HG03135 (cell line): ENCODE data around the gene IFNAR2.
"Not testable (repeated sequence)": the region's sequence is repeated elsewhere in the genome, so short reads cannot be mapped to it uniquely, and the experiment has no call there.

Experiments used
- ATAC-seq: cut with Tn5 transposase; IDR thresholded peaks from one replicate; pipeline ENCODE4 v1.9.1; 2021; ENCODE audit warnings: mild to moderate bottlenecking, moderate library complexity; ENCODE audit not compliant: unreplicated experiment

The IFNAR2 gene

DNA sequence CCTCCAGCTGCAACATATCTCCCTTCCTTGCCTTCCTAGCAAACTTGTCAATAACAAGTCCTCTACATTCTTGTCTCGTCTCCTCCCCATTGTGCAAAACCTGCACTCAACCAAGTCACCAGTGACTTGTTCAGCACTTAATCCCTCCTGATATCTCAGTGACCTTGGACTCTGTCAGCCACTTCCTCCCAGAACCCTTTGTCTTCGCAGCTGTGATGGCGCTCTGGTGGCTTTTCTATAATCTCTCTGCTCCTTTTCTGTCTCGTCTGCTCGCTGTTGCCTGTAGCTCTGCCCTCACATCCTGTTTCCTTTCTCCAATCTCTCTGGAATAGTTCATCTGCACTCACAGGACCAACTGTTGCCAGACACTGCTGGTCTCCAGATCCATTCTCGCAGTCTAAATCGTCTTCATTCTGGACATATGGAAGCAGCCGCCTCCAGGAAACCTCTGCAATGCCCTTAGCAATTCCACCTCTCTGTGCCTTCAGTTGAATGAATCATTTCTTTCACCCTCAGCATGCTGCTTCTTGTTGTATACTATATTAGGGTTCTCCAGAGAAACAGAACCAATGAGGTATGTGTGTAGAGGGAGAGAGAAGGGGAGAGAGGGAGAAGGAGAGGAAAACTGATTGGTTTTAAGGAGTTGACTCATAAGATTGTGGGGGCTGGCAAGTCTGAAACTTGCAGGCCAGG is 17.4 kb upstream of the IFNAR2 start:
- no peak for ATAC-seq

DNA sequence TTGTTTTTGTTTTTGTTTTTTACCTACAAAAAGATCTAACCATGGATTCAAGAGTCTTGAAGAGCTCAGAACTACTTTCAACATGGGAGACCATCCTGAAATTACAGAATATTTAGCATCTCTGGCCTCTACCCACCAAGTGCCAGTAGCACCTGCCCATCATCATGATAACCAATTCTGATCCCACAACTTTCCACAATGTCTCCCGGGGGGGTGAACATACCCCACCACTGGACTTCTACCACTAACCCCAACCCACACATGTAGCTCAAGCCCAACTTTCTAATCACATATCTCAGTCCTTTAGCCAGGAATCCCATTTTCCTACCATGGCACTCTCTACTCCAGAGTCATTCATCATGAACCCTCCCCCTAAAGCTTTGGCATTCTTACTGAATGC is 15.7 kb upstream of the IFNAR2 start:
- no peak for ATAC-seq

DNA sequence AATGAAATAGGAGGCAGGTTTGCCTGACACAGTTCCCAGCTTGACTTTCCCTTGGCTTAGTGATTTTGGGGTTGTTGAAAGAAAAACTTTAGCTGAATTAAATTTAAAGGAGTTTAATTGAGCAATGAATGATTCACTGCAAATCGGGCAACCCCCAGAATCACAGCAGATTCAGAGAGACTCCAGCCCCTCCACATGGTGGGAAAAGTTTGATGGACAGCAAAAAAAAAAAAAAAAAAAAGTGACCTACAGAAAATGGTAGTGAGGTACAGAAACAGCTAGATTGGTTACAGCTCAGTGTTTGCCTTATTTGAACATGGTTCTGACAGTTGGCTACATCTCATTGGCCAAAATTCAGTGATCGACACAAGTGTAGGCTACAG is 12.6 kb upstream of the IFNAR2 start:
- no peak for ATAC-seq

DNA sequence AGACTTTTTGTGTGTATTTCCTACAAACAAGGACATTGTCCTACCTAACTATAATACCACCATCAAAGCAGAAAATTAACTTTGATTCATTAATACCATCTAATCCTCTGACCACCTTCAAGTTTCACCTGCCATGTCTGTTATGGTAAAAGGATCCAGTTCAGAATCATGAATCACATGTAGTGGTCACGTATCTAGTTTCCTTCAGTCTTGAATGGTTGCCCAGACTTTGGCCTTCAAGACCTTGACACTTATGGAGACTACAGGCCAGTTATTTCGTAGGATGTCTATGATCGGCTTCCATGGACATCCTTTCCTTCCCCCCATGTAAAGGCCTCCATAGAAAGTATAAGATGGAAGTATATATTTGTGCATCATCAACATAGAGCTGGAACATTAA is 10.4 kb upstream of the IFNAR2 start:
- ATAC-seq: no peak

DNA sequence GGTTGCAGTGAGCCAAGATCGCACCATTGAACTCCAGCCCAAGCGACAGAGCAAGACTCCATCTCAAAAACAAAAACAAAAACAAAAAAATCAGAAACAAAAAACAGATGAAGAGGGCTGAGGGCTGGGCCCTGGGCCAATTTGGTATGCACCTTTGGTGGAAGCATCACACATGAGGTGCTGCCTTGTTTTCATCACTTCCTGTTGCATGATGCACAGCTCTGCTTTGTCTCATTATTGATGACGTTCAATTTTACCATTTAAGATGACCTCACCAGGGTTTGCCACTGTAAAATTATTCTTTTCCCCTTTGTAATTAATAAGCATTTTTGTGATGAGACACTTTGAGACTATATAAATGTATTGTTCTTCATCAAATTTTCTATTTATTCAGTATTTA is 9.8 kb upstream of the IFNAR2 start:
- no peak for ATAC-seq

DNA sequence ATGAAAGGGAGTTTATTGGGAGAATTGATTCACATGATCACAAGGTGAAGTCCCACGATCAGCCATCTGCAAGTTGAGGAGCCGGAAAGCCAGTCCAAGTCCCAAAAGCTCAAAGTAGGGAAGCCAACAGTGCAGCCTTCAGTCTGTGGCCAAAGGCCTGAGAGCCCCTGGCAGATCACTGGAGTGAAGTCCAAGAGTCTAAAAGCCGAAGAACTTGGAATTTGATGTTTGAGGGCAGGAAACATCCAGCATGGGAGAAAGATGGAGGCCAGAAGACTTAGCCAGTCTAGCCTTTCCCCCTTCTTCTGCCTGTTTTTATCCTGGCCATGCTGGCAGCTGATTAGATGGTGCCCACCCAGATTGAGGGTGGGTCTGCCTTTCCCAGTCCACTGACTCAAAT is 4.4 kb upstream of the IFNAR2 start:
- not testable (repeated sequence) for ATAC-seq

DNA sequence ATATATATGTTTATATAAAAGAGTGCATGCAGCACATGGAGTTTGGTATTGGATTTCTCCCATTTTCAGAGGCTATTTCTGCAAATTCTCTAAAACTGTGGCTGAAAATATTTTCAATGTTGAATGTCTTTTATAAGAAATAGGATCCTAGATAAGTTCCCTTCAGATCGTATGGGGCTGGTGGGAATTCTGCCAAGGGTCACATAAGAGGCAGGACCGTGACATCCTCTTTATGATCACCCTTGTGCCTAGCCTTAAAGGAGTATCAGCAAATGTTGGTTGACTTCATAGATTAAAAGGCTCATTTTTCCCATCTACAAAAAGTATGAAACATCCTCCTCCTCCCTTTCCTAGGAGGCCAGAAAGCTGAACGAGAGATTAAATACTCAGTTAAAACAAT is 1.3 kb upstream of the IFNAR2 start:
- no peak for ATAC-seq

DNA sequence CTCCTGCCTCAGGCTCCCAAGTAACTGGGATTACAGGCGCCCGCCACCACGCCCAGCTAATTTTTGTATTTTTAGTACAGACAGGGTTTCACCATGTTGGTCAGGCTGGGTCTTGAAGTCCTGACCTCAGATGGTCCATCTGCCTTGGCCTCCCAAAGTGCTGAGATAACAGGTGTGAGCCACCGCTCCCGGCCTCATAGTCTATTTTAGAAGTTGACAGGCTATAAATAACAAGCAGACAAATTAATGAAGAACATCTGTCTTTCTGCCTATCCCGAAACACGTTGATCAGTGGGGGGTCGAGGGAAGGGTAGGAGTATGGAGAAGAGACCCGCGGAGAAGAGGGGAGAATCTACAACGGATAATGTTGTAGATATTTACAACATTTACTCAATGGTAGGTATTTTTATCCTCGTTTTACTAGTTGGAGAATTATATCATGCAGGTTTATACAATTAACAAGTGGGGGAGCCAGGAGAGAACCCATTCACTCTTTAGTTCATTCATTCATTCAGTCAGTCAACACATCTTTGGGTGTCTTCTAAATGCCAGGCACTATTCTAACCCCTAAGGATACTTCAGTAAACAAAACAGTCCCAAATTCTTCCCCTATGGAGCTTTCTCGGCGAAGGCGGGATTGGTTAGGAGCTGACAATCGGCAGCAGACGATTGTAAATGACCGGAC is 497 bp upstream of the IFNAR2 start:
- peak; percentile 2 for ATAC-seq

DNA sequence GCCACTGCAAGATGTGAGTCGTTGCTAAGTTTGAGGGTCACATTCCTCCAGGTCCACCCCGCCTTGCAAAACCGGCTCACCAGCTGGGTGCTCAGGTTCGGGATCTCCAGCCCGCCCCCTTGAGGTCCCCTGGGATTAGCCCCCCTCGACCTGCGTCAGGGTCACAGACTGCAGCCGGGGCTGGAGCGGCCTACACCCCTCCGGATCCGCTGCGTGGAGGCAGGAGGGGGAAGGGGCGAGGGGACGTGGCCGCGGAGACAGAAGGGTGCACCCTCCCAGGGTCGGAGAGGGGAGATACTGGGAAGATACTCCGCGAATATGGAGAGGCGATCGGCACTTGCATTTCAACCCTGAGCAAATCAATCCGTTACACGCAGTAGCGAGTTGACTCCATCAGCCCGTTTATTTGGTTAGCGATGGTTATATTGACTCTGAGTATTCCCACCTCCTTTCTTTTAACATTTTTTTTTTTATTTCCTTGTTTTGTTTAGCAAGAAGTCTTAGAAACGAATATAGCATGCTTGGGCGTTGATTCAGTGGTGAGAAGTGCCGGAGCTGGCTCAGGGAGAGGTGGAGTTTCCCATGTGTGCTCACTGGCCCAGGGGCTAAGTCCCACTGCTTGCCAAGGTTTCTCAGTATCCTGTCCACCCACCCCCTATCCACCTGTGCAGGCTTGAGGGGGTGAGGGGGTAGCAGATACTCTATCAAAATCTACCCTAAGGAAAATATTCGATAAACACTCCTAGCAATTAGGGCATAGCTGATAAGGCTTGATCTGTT is 997 bp downstream of the IFNAR2 start:
- ATAC-seq: peak; percentile 19

DNA sequence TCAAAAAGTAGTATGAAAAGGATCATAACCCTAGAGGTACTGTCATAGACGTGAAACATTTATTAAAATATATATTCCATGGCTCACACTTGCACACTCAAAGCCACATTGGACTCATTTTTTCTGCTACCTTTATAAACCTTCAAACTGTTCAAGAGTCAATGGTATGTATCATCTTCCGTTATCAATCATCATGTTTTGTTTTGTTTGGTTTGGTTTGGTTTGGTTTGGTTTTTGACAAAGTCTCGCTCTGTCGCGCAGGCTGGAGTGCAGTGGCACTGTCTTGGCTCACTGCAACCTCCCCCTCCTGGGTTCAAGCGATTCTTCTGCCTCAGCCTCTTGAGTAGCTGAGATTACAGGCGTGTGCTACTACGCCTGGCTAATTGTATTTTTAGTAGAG is 1.8 kb downstream of the IFNAR2 start:
- ATAC-seq: no peak

DNA sequence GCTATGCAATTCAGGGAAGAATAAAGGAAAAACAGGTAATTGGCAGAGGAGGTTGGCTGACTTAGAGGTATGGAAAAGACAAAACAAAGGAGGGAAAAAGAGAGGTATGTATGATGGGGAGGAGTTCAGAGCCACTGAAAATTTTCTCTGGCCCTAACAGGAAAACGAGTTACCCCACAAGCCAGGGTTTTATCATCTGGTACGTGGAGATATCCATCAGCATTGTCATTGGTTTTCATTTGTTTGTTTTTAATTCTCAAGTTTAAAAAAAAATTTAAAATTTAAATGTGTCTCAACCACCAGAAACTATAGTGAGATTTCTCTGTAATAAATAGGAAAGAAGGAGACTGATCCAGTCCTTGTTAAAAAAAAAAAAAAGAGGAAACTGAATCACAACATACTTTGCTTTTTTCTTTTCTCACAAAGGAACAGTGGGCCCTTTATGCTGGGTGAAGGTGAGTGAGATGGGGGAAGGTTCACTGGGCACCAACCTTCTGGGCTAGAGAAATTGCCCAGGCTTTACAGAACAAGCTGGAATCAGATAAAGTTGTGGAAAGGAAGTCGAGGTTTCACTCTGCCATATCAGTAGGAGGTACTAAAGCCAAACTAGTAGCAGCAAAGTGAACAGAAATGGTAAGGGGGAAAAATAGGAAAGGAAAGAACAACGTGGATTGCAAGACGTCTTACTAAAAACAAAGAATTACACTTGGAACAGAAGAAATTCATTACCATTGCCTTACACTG is 2.7 kb downstream of the IFNAR2 start:
- ATAC-seq: no peak

DNA sequence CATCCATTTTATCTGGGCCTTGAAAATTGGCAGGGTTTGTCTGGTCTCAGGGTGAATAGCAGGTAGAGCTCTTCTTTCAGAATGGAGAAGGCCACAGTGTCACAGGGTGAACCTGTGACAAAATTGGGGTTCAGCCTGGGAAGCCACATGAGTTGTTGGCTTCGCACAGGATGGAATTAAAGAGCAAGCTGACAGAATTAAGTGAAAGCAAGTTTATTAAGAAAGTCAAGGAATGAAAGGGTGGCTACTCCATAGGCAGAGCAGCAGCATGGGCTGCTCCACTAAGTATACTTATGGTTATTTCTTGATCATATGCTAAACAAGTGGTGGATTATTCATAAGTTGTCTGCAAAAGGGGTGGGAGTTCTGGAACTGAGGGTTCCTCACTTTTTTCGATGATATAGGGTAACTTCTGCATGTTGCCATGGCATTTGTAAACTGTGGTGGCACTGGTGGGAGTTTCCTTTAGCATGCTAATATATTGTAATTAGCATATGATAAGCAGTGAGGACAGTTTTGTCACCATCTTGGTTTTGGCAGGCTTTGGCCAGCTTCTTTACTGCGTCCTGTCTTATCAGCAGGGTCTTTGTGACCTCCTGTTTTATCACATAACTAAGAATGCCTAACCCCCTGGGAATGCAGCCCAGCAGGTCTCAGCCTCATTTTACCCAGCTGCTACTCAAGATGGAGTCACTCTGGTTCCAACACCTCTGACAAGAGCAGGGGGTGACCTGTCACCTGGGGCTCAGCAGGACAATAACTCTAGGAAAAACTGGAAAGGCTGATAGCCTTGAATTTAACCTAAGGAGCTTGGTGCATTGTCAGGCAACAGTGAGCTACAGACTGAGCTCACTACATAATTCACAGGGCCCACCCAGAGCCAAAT is 5.1 kb downstream of the IFNAR2 start:
- ATAC-seq: no peak

DNA sequence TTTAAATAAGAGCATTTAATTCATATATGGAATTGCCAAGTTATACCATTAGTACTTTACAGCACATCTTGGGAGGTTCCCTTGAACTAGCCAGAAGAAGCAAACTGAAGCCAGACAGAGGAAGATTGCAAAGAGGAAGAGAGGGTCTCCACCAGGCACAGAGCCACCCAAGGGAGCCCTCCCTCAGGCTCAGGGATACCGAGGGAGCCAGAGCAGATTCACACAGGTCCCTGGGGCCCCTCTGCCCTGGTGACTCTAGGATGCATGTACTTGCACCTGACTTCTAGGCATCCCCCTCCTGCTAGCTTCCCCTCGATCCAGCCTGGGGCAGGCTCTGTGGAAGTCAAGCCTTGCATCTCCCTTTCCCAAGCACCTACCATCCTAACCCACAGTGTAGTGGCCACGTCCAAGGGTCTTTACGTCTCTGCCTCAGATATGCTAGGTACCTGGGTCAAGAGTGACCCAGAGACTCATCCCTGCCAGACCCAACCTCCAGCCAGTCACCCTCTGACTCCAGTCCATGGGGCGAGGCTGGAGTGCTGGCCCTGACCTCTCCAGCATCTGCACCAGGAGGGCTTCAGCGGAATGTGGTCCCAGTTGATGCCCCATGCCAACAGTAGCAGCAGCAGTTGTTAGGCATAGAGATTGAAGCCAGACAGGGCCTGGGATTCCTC is 6.4 kb downstream of the IFNAR2 start:
- no peak for ATAC-seq

DNA sequence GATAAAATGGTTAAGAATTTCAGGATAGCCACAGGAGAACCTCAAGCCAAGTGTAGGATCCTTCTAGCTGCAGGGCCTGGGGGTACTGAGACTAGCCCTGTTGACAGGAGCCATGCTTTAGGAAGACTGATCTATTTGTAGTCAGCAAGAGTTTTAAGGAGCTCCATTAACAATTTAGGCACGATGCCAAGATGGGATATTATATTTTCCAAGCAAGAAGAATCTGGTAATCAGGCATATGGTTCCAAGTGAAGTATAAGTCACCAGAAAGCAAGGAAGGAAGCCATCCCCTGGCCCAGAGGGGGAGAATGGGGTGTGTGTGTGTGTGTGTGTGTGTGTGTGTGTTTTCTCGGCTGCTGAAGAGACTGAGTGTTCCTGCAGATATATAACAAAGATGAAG is 7.0 kb downstream of the IFNAR2 start:
- ATAC-seq: no peak

DNA sequence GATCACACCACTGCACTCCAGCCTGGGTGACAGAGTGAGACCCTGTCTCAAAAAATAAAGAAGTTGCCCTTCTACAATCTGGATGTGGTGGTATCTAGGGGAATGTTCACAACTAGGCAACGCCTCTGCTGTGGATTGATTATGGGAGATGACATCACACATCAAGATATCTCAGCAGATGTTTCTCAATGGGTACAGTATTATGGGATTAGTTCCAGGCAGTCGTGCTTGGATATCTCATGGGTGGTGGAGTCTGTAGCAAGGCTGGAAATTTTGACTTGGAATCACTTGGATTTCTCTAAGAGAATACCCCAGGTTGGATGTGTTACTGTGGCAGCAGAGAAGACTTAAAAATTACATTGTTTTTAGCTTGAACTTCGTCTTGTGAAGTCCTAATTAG is 7.7 kb downstream of the IFNAR2 start:
- ATAC-seq: no peak

DNA sequence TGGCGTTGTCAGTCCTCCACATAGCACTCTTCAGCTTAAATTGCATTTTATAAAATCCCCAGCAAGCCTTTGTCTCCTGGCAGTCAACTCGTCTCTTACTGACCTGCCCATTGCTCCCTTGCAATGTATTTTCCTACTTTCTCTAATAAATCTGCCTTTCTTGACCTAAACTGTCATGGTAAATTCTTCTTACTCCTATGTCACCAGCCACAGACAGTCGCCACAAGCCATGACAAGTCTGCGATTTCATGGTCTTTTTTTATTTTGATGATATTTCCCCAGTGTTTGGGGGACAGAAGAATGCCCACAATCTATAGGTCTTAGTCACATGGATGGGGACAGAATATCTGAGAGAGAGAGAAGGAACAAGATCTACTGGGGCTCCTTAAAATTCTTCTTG is 8.4 kb downstream of the IFNAR2 start:
- ATAC-seq: no peak

DNA sequence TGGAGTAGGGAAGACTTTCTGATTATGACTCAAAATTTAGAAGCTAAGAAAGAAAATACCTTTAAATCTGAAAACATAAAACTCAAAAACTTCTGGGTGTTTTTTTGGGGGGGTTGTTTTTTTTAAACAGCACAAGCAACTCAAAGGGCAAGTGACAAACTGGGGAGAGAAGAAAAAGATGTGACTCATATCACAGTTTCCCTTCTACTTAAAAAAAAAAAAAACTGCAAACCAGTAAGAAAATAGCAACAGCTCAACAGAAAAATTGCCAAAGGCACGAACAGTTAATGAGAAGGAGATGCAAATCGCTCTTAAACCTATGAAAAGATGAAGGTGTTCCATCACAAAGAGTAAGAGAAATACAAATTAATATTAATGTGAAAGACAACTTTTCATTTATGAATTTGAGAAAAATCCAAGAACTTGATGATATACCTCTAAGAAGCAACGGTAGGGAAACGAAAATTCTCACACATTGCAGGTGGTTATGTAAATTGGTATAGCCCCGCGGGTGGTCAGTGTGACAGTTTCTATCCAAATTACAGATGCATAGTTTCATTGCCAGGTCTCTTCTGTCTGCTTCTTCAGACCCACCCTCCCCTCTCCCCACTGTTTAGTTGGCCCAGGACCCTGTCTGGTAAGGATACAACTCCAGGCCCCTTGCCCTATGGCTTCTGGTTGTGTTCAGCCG is 9.0 kb downstream of the IFNAR2 start:
- ATAC-seq: peak; percentile 74

DNA sequence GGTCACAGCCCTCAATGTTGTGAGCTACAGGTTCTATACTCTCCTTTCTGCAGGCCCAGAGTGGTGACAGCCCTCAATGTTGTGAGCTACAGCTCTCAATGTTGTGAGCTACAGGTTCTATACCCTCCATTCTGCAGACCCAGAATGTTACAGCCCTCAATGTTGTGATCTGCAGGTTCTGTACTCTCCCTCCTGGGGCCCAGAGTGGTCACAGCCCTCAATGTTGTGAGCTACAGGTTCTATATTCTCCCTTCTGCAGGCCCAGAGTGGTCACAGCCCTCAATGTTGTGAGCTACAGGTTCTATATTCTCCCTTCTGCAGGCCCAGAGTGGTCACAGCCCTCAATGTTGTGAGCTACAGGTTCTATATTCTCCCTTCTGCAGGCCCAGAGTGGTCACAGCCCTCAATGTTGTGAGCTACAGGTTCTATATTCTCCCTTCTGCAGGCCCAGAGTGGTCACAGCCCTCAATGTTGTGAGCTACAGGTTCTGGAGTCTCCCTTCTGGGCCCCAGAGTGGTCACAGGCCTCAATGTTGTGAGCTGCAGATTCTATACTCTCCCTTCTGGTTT is 9.9 kb downstream of the IFNAR2 start:
- ATAC-seq: not testable (repeated sequence)

DNA sequence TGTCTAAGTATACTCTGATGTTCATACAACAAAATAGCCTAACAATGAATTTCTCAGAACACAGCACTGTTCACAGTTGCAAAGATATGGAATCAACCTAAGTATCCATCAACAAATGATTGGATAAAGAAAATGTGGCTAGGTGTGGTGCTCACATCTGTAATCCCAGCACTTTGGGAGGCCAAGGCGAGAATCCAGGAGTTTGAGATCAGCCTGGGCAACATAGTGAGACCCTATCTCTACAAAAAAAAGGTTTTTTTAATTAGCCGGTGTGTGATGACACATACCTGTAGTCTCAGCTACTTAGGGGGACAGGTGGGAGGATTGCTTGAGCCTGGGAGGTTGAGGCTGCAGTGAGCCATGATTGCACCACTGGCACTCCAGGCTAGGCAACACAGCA is 10.7 kb downstream of the IFNAR2 start:
- ATAC-seq: no peak
